COLO668 (cell line): ENCODE data around the gene MLST8.
"Not testable (repeated sequence)": the region's sequence is repeated elsewhere in the genome, so short reads cannot be mapped to it uniquely, and the experiment has no call there.

Experiments used
- DNase-seq: peaks from one replicate; lab custom pipeline; 2025; ENCODE audit not compliant: unreplicated experiment; lab: John Stamatoyannopoulos, UW

The MLST8 gene

GRCh38 chr16:2189252-2189893, 15.9 kb upstream of the MLST8 start:
- DNase-seq = no peak

GRCh38 chr16:2190002-2190658, 15.1 kb upstream of the MLST8 start:
- no peak for DNase-seq

GRCh38 chr16:2190659-2191445, 14.4 kb upstream of the MLST8 start:
- DNase-seq = no peak

- no peak for DNase-seq
Measured at GRCh38 chr16:2191446-2191706, 13.9 kb upstream of the MLST8 start.

- peak; percentile 64 for DNase-seq
Measured at GRCh38 chr16:2194166-2194834, 11.0 kb upstream of the MLST8 start.

- peak; percentile 74 for DNase-seq
Measured at GRCh38 chr16:2194852-2195321, 10.4 kb upstream of the MLST8 start.

- peak; percentile 37 for DNase-seq
Measured at GRCh38 chr16:2195322-2196161, 9.7 kb upstream of the MLST8 start.

GRCh38 chr16:2196162-2196980, 8.9 kb upstream of the MLST8 start, which contains the start of gene CASKIN1:
Gene CASKIN1 (minus strand): TSS chr16:2196605. CDS start chr16:2196432, 173 bp downstream.
- peak; percentile 59 for DNase-seq

- no peak for DNase-seq
Measured at GRCh38 chr16:2196981-2197511, 8.2 kb upstream of the MLST8 start.

GRCh38 chr16:2197765-2198164, 7.5 kb upstream of the MLST8 start:
- no peak for DNase-seq

GRCh38 chr16:2198283-2198682, 7.0 kb upstream of the MLST8 start:
- DNase-seq = no peak

- no peak for DNase-seq
Measured at GRCh38 chr16:2199095-2199494, 6.2 kb upstream of the MLST8 start.

GRCh38 chr16:2199621-2200139, 5.6 kb upstream of the MLST8 start:
- DNase-seq = no peak

- no peak for DNase-seq
Measured at GRCh38 chr16:2200313-2200712, 4.9 kb upstream of the MLST8 start.

- DNase-seq = not testable (repeated sequence)
Measured at GRCh38 chr16:2203119-2203688, 2.0 kb upstream of the MLST8 start.

- DNase-seq = no peak
Measured at GRCh38 chr16:2204416-2205103, 694 bp upstream of the MLST8 start.

- DNase-seq = peak; percentile 53
Measured at GRCh38 chr16:2205967-2206313, 686 bp downstream of the MLST8 start.

- no peak for DNase-seq
Measured at GRCh38 chr16:2206420-2206779, 1.1 kb downstream of the MLST8 start.
